Inflammatory macrophage (primary cell): Measurements from ENCODE around the gene GALC.
A peak's percentile ranks its signal among the peaks of the same experiment; 100 is the strongest.

ENCODE experiments used
- DNase-seq, 2 donors: peaks; one replicate each; pipeline ENCODE4 v3.0.0-alpha.2; 2020 to 2022

Gene GALC

DNA sequence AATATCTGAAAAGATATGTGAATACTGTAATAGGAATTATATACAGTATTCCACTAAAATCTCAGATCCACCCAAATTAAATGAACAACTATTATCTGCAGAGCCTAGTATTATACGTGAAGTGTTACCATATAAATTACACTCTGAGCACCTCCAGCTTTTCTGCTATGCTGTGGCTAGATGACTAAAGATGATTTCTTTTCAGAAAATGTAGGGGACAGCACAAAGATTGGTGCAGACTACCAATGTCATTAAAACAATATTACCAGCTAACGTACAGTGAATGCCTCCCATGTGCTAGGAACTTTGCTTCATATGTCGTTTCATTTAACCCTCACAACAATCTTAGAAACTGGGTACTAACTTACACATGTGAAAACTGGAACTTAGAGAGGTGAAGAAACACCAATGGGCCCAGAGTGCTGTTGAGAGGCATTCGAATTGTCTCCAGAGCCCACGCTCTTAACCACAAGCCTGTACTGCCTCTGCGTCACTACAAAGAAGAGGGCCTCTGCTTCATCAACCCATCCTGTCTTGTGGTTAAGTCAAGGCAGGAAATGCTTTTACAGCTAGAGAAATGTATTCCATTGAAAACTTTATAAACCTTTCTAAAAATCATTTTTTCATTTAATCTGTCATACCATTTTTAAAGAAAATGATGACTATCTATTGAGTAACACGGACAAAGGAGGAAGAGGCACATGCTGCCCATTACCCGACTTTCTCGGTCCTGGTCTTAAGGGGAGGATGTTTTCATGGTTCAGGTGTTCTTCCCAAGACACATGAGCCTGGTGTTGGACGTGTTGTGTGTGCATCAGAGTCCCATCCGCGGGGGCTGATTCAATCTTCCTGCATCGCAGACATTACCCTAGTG, 13.2 kb upstream of the GALC start:
- peak; percentile 92 to 93 for DNase-seq

DNA sequence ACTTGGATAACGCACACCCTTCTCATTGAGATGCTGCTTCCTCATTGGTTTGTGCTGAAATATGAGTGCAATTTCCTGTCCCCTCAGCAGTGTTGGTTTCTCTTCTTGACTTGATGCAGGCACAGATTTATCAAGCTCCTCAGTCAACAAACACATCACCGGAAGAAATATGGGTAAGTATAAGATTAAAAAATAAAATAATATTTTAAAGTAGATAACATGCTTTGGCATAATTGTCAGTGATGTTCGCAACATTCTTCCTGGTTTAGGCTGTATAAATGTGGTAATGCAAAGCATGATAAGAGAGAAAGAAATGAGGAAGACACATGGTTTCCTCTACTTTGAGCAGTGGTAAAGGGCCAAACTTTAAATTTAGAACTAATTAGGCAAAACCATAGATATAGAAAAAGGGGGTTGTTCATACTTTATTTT, 12.1 kb upstream of the GALC start, which contains the start of gene GPR65:
Gene GPR65, plus strand, starts transcription at position 86 of the 432 bp plus-strand sequence. CDS start 5,713 bp downstream, outside the sequence.
- peak; percentile 73 to 77 for DNase-seq

DNA sequence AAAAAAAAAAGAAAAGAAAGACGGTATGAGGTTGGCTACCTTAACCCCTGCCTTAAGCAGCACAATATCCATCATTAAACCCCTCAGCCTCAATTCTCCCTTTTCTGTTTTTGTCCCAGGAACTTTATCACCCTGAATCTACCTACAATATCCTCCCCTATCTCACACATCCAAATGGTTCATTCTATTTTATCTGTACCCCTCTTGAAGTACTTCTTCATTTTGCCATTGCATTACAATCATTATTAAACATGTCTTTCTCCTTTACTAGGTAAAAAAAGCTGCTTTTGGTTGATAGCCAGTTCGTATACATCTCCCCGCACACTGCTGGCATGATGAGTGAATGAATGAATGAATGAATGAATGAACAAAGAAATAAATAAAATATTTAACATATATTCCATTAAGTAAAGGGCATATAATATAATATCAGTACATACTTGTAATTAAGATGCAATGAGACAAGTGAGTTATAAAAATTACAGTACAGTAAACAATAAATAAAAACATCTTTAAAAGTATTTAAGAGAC, 11.6 kb upstream of the GALC start:
- peak in 1 of 2 donors; percentile 45 for DNase-seq

DNA sequence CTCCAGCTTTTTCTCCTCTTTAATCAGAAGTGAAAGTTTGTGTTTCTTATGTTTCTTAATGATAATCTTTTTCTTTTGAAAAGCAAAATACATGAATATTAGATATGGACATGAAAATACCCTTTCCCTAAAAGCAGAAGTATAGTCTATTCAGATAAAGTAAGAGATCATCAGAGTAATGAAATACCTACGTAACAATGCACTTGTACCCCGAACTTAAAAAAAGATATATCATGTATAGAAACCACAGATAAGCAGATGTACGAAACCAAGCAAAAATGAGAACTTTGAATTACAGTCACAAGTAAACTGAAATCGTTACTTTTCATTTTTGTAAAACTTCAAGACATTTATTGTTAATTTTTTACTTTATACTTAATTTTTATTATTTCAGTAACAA, 10.4 kb upstream of the GALC start:
- peak in 1 of 2 donors; percentile 49 for DNase-seq

DNA sequence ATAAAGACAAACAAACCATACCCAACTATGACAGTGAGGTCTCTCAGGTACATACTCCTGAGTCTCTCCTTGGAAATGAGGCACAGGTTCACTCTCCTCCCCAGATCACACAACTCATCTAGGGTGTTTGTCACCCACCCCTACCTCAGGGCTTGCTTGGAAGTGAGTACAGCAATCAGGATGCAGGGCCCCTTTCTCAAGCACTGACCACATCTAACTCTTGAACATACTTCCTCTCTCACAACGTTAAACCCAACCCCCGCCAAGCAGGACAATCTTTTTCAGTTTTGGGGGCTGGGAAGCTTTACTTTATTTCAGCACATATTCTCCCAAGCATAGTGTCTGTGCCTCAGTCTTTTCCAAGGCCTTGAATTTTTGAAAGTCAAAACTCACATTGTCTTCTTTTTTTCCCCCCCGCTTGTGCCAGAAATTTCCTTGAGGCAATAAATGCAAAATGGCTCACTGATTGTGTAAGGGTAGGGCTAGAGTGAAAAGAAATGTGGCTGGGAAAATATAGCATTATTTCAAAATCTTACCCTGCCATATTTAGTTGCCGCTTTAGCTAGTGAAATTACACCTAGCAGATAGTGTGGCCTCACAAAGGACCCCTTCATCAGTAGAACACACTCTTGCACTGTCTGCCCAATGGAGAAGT, 9.6 kb upstream of the GALC start:
- peak; percentile 68 to 70 for DNase-seq

DNA sequence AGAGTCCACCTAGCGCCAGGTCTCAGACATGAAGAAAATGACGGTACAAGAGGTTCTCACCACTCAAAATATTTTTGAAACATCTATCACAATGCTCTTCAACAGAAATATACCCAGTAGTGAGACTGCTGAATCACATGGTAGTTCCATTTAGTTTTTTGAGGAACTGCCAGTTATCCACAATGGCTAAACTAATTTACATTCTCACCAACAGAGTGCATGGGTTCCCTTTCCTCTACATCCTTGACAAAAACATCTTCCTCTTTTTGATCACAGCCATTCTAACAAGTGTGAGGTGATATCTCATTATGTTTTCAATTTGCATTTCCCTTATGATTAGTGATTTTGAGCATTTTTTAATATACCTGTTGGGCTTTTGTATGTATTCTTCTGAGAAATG, 6.3 kb upstream of the GALC start:
- peak; percentile 71 to 92 for DNase-seq

DNA sequence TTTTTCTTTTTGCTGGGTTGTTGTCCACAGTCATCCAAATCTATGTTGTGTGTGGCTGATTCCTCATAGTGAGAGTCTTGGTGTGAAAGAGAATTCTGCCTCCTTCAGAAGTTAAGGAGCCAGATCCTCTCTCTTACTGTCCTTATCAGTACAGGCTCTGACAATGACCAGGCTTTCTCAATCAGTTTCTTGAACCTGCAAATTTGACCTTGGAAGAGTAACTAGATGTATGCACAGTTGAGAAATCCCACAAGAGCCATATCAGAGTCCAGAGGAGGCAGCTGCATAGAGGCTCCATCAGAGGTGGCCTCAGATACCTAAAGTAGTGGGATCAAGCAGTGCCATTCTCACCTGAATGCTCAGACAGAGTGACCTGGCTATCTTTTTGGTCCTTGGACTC, 5.5 kb upstream of the GALC start:
- DNase-seq = no peak

DNA sequence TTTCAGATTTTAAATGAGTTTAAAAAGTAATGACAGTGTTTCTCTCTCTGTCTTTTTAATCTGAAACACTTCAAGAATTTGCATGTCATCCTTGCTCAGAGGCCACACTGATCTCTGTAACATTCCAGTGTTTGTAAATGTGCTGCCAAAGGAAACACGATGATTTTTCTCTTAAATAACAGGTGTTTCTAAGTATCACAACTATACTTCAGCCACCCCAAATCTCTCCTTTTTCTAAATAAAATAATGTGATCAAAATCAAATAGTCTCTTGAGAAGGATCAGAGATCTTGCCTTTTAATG, 3.3 kb upstream of the GALC start:
- no peak for DNase-seq

DNA sequence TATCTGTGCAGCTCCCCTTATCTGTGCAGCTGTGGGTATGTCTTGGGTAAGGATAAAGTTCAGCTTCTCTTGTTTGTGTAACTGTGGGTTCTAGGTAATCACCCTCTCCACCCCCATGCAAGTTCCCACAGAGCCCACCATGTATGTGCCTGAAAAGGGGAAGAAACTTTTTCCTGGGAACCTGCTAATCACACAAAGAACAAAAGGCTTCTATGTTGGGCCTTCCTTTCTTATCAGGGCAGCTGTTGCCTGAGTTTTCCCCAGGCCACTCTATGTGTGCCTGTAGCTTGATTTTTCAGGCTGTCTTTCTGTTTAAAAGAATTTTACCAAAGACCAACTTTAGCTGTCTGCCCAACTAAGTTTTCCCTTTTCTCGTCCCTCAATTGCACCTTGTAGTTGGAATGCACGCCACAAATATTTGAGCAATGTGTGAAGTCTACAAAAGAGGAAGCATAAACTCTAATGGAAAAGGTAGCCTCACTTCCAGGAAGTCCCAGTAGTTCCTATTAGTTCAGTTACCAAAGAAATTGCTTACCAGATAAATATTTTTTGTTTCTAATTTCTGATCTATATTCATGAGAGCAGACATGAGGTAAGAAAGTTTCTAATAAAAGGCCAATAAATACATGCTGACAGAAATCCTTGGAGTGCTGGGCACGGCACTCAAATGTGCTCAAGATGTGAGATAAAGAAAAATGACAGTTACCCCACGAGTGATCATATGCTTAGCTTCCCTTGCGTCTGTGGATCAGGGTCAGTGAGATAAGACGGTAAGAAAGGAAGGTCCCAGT, 2.7 kb upstream of the GALC start:
- DNase-seq = peak; percentile 29 to 35

DNA sequence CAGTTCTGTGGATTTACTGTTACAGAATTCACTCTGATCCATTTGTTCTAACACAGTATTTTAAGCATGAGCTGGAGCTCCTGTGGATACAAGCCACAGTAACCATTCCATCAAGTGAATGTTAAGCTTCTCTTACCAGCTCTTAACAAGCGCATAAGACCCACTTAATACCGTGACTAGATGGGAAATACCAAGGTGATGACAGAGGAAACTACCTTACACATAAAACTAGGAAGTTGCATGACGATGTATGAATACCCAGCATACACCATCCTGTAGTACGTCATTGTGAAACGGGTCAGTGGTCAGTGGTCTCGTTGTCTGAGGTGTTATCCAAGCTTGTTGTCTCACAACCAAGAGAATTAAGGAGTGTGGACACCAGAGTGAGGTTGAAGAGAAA, 2.0 kb upstream of the GALC start:
- DNase-seq = peak in 1 of 2 donors; percentile 15

DNA sequence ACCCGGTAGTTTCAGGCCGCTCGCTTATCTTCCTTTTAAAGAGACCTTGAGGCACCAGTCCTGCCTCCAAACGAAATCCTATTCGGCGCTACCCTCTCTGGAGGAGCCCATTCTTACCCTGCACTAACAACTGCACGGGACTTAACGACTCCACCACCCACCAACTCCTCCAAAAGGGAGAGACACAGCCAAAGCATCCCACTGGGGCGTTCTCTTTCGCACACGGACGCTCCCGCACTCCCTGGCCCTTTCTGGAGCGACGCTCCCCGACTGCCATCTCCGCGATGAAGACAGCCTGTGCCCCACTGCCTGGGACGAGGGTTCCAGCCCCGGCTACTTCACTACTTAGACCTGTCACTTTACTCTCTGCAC, 650 bp downstream of the GALC start:
- peak in 1 of 2 donors; percentile 5 for DNase-seq

DNA sequence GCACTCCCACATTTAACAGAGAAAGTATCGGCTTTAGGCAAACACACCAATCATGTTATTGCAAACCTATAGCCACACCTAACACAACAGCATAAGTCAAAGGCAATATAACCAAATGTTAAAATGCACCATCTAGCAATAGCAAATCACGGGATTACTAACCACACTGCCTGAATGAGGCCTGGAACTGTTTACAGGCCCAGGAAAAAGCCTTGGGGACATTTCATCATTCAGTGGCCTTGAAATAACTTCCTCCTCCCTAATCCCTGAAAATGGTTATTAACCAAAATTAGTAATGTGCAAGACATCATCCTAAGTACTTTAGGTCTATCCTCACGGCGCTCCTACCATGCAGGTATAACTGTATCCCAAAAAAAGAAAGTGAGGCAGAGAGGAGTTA, 2.3 kb downstream of the GALC start:
- DNase-seq = peak; percentile 69 to 77

DNA sequence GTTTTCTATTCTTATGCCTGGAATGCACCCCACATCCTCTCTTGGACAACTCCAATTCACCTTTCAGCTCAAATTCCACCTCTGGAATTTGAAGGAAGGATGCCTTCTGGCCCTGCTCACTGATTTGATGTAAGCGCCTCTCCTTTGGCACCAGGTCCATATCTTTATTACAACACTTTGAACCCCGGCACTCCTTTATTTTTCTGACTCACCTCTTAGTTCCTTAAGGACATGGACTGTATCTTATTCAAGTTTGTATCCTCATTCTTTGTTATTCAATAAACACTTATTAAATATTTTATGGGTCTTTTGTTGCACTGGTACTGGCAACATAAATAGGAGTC, 3.1 kb downstream of the GALC start:
- DNase-seq = no peak

DNA sequence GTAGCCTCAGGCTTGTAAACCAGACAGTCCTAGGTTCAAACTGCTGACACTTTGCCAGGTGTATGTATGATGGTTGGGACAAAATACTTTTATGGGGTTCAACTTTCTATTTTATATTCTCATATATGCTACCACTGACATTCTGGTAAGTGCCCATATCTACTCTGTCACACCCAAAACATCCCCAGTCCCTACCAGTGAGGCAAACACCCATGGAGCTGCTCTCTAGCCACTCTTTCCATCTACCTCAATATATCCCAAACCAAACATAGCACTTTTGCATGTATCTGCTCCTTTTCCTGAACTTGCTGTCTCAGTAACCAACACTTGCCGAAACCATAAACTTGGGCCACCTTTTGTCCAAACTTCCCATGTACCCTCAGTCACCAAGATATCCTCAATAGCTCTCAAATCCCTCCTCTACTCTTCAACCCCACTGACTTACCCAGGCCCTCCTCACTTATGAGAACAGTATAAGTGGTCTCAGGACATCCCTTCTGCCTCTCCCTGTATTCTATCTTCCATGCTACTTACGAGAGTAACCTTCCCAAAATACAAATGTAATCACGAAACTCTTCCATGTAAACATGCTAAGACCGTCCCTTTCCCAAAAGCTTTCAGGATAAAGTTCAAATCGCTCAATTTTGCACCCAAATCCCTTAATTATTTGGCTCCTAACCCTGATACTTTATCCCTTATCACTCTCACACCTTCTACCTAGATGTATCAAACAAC, 3.6 kb downstream of the GALC start:
- DNase-seq = no peak

DNA sequence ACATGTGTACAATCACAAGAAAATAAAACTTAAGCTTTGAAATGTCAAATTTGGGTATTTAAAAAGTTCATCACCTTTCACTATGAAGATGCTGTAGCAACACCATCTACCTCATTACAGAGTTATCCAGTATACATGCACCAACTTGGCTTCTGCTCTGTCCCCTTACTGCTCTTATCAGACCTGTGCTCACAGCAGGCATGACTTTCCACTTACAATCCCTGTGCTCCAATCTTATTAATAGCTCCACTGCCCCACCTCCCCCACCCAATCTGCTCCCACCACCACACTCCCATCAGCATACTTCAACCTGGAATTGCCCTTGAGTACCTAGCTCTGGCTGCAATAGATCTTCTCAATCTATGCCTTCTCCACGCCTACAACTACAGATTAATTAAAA, 13.3 kb downstream of the GALC start:
- DNase-seq = no peak

DNA sequence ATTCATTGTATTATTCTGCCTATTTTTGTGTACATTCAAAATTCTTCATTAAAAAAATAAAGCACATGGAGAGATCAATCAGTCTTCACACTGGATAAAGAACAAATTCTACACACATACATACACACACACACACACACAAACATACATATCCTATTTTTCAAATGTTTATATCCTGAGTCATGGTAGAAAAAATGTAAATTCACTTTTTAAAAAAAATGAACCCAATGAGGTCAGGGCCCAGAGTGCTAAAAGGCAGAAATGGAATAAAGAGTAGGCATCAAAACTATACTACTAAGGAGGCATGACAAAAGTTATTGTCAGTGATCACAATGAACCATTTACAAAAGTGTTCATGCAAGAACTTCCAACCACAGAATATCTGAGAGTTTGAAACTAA, 17.3 kb downstream of the GALC start:
- DNase-seq = no peak

DNA sequence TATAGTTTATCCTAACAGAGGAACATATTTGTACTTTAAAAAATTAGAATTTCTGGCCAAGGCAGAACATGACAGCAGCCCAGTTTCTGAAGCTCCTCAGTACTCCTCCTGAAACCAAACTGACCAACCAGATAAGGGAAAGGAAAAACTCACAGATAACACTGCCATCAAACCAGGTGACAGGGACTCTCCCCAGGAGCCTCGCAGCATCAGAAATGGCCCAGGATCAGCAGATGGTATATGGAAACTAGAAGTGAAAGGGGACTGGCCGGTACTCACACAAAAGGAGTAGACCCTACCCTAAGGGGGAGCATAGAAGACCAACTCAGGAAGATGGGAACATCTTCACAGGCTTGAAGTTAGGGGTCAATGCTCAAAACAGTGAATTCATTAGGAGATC, 22.0 kb downstream of the GALC start:
- no peak for DNase-seq

DNA sequence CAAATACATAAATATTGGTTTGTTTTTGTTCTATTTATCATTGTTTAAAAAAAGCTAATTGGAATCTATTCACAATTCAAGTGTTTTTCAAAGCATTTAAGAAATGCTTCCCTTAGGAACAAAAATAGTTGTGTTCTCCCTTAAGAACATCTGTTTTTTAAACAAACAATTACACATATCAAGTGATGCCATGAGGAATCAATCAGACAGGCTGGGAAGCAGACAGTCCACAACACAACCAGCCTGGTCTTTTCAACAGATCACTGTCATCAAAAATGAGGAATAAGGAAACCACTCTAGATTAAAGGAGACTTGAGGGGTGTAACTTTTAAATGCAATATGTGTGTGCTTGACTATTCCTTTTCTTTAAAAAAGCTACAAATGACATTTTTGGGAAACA, 25.5 kb downstream of the GALC start:
- DNase-seq = no peak

DNA sequence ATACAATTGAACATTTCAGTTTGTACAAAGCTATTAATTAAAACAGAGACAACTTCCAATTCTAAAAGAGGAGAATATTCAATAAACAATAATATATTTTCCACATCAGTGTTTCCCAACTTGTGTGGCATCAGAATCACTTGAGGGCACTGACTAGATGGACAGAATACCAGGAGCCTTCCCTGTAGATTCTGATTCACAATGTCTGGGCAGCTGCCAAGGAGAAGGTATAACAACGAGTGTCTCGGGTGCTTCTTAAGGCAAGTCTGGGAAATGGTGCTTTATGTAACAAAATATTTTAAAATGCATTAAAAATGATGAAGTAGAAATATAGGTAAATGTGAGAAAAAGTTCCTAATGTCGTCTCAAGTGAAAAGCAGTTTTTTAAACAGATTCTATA, 26.2 kb downstream of the GALC start:
- DNase-seq = no peak

DNA sequence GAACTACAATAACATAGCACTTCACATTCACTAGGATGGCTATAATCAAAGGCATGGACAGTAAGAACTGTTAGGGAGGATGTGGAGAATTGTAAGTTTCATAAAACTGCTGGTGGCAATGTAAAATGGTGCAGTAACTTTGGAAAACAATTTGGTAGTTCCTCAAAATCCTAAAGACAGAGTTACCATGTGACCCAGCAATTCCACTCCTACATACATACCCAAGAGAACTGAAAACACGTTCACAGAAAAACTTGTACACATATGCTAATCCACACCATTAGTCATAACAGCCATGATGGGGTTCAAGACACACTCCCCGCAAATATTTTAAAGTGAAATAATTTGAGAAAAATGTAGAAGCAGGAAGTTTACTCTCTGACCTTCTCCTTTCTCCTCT, 31.7 kb downstream of the GALC start:
- peak; percentile 29 to 57 for DNase-seq

DNA sequence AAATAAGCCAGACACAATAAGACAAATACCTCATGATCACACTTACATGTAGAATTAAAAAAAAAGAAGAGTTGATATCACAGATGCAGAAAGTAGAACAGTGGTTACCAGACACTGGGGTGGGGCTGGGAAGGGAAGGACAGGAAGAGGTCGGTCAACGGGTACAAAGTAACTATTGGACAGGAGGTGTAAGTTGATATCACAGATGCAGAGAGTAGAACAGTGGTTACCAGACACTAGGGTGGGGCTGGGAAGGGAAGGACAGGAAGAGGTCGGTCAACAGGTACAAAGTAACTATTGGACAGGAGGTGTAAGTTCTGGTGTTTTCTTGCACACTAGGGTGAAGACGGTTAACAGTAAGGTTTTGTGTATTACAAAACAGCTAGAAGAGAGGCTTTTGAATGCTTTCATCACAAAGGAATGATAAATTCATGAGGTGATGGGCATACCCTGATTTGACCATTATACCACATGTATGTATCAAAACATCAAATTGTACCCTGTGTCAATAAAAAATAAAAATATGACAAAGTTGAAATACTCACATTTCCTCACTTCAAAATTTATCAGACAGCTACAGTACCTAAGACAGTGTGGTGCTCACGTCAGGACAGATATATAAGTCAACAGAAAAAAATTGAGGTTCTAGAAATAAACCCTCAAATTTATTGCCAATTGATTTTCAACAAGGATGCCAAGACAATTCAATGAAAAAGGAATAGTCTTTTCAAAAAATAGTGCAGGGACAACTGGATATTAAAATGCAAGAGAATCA, 32.8 kb downstream of the GALC start:
- no peak for DNase-seq

DNA sequence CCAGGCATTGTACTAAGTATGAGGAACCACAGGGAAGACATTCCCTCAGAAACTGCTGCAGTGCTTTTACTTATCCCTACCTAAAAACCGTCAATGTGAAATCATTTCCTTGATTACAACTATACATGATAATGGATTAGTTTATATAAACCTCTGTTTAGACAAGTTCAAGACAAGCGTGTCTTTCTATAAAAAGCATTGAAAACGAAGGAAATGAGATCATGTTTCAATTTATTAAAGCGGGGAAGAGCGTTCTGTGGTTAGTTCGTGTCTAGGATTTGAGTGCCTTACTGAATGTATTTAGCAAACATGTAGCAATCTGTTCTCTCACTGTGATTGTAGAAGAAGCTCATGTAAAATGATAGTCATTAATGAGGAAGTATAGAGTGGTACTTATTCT, 37.5 kb downstream of the GALC start:
- peak; percentile 7 to 40 for DNase-seq
